Astrocyte (in vitro differentiated cells and primary cell): ENCODE data around the gene BCL2L1. TPM values are rescaled to one million over a fixed set of nuclear protein-coding genes. Genes with fewer than 3 reads are reported as not detected.

Experiments used
- DNase-seq: peaks from one replicate; pipeline ENCODE4 v3.0.0-alpha.2; 2010; ENCODE audit warnings: low read depth
- FAIRE-seq: peaks from 2 replicates; lab custom pipeline; 2011; peaks lifted over from hg19 to GRCh38; lab: Jason Lieb, UNC
- H2AFZ ChIP-seq: 2 replicates; pipeline ENCODE4 v1.6.0; 2012; ENCODE audit warnings: low read depth, low read length, inconsistent platforms
- H3K27ac ChIP-seq: 2 replicates; pipeline ENCODE4 v1.5.1; 2011; ENCODE audit warnings: low read depth, low read length, inconsistent platforms
- H3K27me3 ChIP-seq: 2 replicates; pipeline ENCODE4 v1.6.0; 2011; ENCODE audit warnings: low read length, inconsistent platforms; ENCODE audit not compliant: insufficient read depth
- H3K36me3 ChIP-seq: 2 replicates; pipeline ENCODE4 v1.5.1; 2011; ENCODE audit warnings: low read length, inconsistent platforms; ENCODE audit not compliant: insufficient read depth
- H3K4me1 ChIP-seq: 2 replicates; pipeline ENCODE4 v1.5.1; 2011; ENCODE audit warnings: low read length, inconsistent platforms; ENCODE audit not compliant: insufficient read depth
- H3K4me2 ChIP-seq: 2 replicates; pipeline ENCODE4 v1.6.0; 2012; ENCODE audit warnings: low read length, inconsistent platforms
- H3K4me3 ChIP-seq: 2 replicates; pipeline ENCODE4 v1.5.1; 2011; ENCODE audit warnings: low read depth, mild to moderate bottlenecking, low read length, inconsistent platforms; ENCODE audit not compliant: insufficient read depth
- H3K79me2 ChIP-seq: 2 replicates; pipeline ENCODE4 v1.6.0; 2012; ENCODE audit warnings: mild to moderate bottlenecking, low read length, inconsistent platforms; ENCODE audit not compliant: insufficient read depth
- H3K9ac ChIP-seq: 2 replicates; pipeline ENCODE4 v1.6.0; 2012; ENCODE audit warnings: mild to moderate bottlenecking, low read length, inconsistent platforms
- H3K9me3 ChIP-seq: 2 replicates; pipeline ENCODE4 v1.5.1; 2012; ENCODE audit warnings: low read depth, mild to moderate bottlenecking, low read length, inconsistent platforms; ENCODE audit not compliant: insufficient read depth
- H4K20me1 ChIP-seq: 2 replicates; pipeline ENCODE4 v1.6.0; 2012; ENCODE audit warnings: low read length, inconsistent platforms; ENCODE audit not compliant: insufficient read depth
- H3K27ac Mint-ChIP-seq: one replicate; pipeline ENCODE4 v1.8.0; 2021; ENCODE audit warnings: mild to moderate bottlenecking, mixed read lengths; ENCODE audit not compliant: unreplicated experiment
- H3K27me3 Mint-ChIP-seq: one replicate; pipeline ENCODE4 v1.8.0; 2021; ENCODE audit warnings: low read depth, mixed read lengths; ENCODE audit not compliant: unreplicated experiment
- H3K36me3 Mint-ChIP-seq: one replicate; pipeline ENCODE4 v1.8.0; 2021; ENCODE audit warnings: low read depth, mixed read lengths; ENCODE audit not compliant: unreplicated experiment
- H3K4me1 Mint-ChIP-seq: one replicate; pipeline ENCODE4 v1.8.0; 2021; ENCODE audit warnings: low read depth, mixed read lengths; ENCODE audit not compliant: unreplicated experiment
- H3K4me3 Mint-ChIP-seq: one replicate; pipeline ENCODE4 v1.8.0; 2021; ENCODE audit warnings: mild to moderate bottlenecking, moderate library complexity, mixed read lengths; ENCODE audit not compliant: unreplicated experiment
- H3K9me3 Mint-ChIP-seq: one replicate; pipeline ENCODE4 v1.8.0; 2021; ENCODE audit warnings: mild to moderate bottlenecking, mixed read lengths; ENCODE audit not compliant: unreplicated experiment
- EZH2 ChIP-seq: IDR thresholded peaks from 2 replicates; pipeline ENCODE4 v1.6.1; 2012; ENCODE audit warnings: mild to moderate bottlenecking, low read length, inconsistent platforms; ENCODE audit not compliant: insufficient read depth
- total RNA-seq: library from RNA; stranded (reverse); gene quantifications from 2 replicates; pipeline ENCODE4 v1.2.1, GENCODE V29; 2021
- TF ChIP-seq, protein P1 (sequence below): IDR thresholded peaks from 2 replicates; pipeline ENCODE4 v1.5.1; 2011; ENCODE audit warnings: low read depth, mild to moderate bottlenecking, inconsistent platforms, low read length, moderate library complexity; ENCODE audit not compliant: insufficient read depth

Gene BCL2L1
- total RNA-seq, 1 donor from 2014 or later, result 149 TPM

DNA sequence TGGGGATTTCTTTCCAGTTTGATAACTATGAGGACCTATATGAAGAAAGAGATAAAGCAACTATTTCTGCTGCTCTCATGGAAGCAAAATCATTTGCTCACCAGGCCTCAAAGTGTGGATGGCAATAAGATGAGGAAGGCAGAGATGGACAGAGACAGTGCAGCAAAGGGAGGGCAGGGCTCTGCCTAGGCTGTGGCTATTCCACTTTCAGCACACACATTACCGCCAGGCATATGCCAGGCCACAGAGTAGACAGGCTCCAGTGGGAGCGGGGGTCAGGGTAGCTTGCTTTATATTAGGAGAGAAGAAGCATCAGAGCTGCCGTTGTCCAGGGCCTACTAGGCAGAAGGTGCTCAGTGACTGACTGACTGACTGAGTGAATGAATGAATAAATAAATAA lies 40.9 kb downstream of the BCL2L1 start:
- no peak for TF ChIP-seq EZH2
- TF ChIP-seq, protein P1, sequence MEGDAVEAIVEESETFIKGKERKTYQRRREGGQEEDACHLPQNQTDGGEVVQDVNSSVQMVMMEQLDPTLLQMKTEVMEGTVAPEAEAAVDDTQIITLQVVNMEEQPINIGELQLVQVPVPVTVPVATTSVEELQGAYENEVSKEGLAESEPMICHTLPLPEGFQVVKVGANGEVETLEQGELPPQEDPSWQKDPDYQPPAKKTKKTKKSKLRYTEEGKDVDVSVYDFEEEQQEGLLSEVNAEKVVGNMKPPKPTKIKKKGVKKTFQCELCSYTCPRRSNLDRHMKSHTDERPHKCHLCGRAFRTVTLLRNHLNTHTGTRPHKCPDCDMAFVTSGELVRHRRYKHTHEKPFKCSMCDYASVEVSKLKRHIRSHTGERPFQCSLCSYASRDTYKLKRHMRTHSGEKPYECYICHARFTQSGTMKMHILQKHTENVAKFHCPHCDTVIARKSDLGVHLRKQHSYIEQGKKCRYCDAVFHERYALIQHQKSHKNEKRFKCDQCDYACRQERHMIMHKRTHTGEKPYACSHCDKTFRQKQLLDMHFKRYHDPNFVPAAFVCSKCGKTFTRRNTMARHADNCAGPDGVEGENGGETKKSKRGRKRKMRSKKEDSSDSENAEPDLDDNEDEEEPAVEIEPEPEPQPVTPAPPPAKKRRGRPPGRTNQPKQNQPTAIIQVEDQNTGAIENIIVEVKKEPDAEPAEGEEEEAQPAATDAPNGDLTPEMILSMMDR, result no peak
- no peak for FAIRE-seq
- Histone ChIP-seq H3K4me2 (no peak overlapping the region), H3K9ac (no peak overlapping the region), H3K36me3 (peaks cover 12% of the 10 kb centered on the region), H3K4me1 (peaks cover 17% of the 10 kb centered on the region), H4K20me1 (peaks cover 60% of the 10 kb centered on the region), H3K27ac (no peak overlapping the region), H3K4me3 (no peak overlapping the region), H3K9me3 (no peaks in the 10 kb centered on the region), H3K79me2 (peaks cover 90% of the 10 kb centered on the region), H3K27me3 (no peaks in the 10 kb centered on the region), H2AFZ (no peak overlapping the region)
- Mint-ChIP-seq H3K9me3 (no peaks in the 10 kb centered on the region), H3K36me3 (peaks cover 39% of the 10 kb centered on the region), H3K4me1 (peaks cover 44% of the 10 kb centered on the region), H3K4me3 (no peak overlapping the region), H3K27ac (peak overlapping the region; percentile 7), H3K27me3 (no peaks in the 10 kb centered on the region)
- DNase-seq, result no peak

DNA sequence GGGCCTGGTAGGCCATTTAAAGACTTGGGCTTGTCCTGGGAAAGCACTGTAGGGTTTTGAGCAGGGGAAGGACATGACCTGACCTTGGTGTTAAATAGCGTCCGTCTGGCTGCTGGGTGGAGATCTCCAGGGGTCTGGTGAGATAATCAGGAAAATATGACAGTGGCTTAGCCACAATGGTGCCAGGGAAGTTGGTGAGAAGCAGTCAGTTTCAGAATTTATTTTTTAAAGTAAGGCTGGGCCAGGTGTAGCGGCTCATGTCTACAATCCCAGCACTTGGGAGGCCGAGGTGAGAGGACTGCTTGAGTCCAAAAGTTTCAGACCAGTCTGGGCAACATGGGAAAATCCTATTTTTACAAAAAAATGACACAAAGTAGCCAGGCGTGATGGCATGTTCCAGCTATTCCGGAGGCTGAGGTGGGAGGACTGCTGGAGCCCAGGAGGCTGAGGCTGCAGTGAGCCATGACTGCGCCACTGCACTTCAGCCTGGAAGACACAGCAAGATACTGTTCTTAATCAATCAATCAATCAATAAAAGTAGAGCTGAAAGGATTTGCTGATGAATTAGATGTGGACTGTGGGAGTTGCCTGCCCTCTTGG lies 41.4 kb downstream of the BCL2L1 start:
- Histone ChIP-seq H4K20me1 (peaks cover 57% of the 10 kb centered on the region), H3K9ac (no peak overlapping the region), H3K4me3 (no peak overlapping the region), H3K79me2 (peaks cover 90% of the 10 kb centered on the region), H3K27me3 (no peaks in the 10 kb centered on the region), H3K36me3 (peaks cover 10% of the 10 kb centered on the region), H3K4me1 (peaks cover 21% of the 10 kb centered on the region), H2AFZ (no peak overlapping the region), H3K4me2 (no peak overlapping the region), H3K27ac (no peak overlapping the region), H3K9me3 (no peaks in the 10 kb centered on the region)
- FAIRE-seq (no peak), DNase-seq (no peak)
- H3K27ac Mint-ChIP-seq, result peak overlapping the region; percentile 10
- H3K9me3 Mint-ChIP-seq, result no peaks in the 10 kb centered on the region
- TF ChIP-seq, protein P1, result no peak
- TF ChIP-seq EZH2, result no peak
- no peaks in the 10 kb centered on the region for H3K27me3 Mint-ChIP-seq
- peak overlapping the region; percentile 2 for H3K4me3 Mint-ChIP-seq
- H3K36me3 Mint-ChIP-seq, result peaks cover 39% of the 10 kb centered on the region
- H3K4me1 Mint-ChIP-seq, result peaks cover 49% of the 10 kb centered on the region

- Histone ChIP-seq H3K9me3 (no peaks in the 10 kb centered on the region), H3K27me3 (no peaks in the 10 kb centered on the region), H3K9ac (no peak overlapping the region), H3K4me2 (no peak overlapping the region), H2AFZ (no peak overlapping the region), H3K4me1 (peaks cover 28% of the 10 kb centered on the region), H3K27ac (no peak overlapping the region), H3K4me3 (no peak overlapping the region), H4K20me1 (peaks cover 56% of the 10 kb centered on the region), H3K79me2 (peaks cover 90% of the 10 kb centered on the region), H3K36me3 (peaks cover 6% of the 10 kb centered on the region)
- H3K27ac Mint-ChIP-seq, result peak overlapping the region; percentile 10
- no peaks in the 10 kb centered on the region for H3K27me3 Mint-ChIP-seq
- DNase-seq (no peak), FAIRE-seq (no peak)
- H3K9me3 Mint-ChIP-seq, result no peaks in the 10 kb centered on the region
- H3K4me1 Mint-ChIP-seq, result peaks cover 56% of the 10 kb centered on the region
- no peak for TF ChIP-seq EZH2
- TF ChIP-seq, protein P1, result no peak
- H3K36me3 Mint-ChIP-seq, result peaks cover 40% of the 10 kb centered on the region
- no peak overlapping the region for H3K4me3 Mint-ChIP-seq
These were observed 42.2 kb downstream of the BCL2L1 start for GRCh38 chr20:31680286-31681127.
